OCI-M2 (cell line): ENCODE results near the gene IMMP2L.
"Not testable (repeated sequence)": the region's sequence is repeated elsewhere in the genome, so short reads cannot be mapped to it uniquely, and the experiment has no call there.

Experiments used
- DNase-seq: peaks from one replicate; lab custom pipeline; 2025; ENCODE audit not compliant: unreplicated experiment; lab: John Stamatoyannopoulos, UW

The IMMP2L gene

GRCh38 chr7:111362506-111363054 lies 199.7 kb downstream of the IMMP2L start:
- no peak for DNase-seq

- DNase-seq, result no peak
Measured at GRCh38 chr7:111358915-111359314, 203.4 kb downstream of the IMMP2L start.

GRCh38 chr7:111357691-111358090 lies 204.6 kb downstream of the IMMP2L start:
- no peak for DNase-seq

GRCh38 chr7:111356941-111357340 lies 205.4 kb downstream of the IMMP2L start:
- DNase-seq, result no peak

GRCh38 chr7:111352319-111352718 lies 210.0 kb downstream of the IMMP2L start:
- no peak for DNase-seq

GRCh38 chr7:111346219-111346618 lies 216.1 kb downstream of the IMMP2L start:
- DNase-seq, result no peak

- no peak for DNase-seq
Measured at GRCh38 chr7:111343017-111343416, 219.3 kb downstream of the IMMP2L start.

- no peak for DNase-seq
Measured at GRCh38 chr7:111339006-111339405, 223.3 kb downstream of the IMMP2L start.

GRCh38 chr7:111333010-111333409 lies 229.3 kb downstream of the IMMP2L start:
- no peak for DNase-seq

- no peak for DNase-seq
Measured at GRCh38 chr7:111330235-111330523, 232.1 kb downstream of the IMMP2L start.

- no peak for DNase-seq
Measured at GRCh38 chr7:111329367-111330234, 232.7 kb downstream of the IMMP2L start.

GRCh38 chr7:111328487-111328886 lies 233.8 kb downstream of the IMMP2L start:
- no peak for DNase-seq

GRCh38 chr7:111324776-111325175 lies 237.5 kb downstream of the IMMP2L start:
- no peak for DNase-seq

- no peak for DNase-seq
Measured at GRCh38 chr7:111324228-111324627, 238.1 kb downstream of the IMMP2L start.

GRCh38 chr7:111323670-111324069 lies 238.6 kb downstream of the IMMP2L start:
- not testable (repeated sequence) for DNase-seq

- no peak for DNase-seq
Measured at GRCh38 chr7:111320133-111320532, 242.2 kb downstream of the IMMP2L start.

GRCh38 chr7:111312966-111313365 lies 249.3 kb downstream of the IMMP2L start:
- no peak for DNase-seq

- DNase-seq, result no peak
Measured at GRCh38 chr7:111308691-111309090, 253.6 kb downstream of the IMMP2L start.

GRCh38 chr7:111301891-111302290 lies 260.4 kb downstream of the IMMP2L start:
- DNase-seq, result no peak

GRCh38 chr7:111294494-111294893 lies 267.8 kb downstream of the IMMP2L start:
- no peak for DNase-seq

GRCh38 chr7:111292026-111292470 lies 270.2 kb downstream of the IMMP2L start:
- DNase-seq, result no peak

- DNase-seq, result no peak
Measured at GRCh38 chr7:111290982-111291381, 271.3 kb downstream of the IMMP2L start.

GRCh38 chr7:111290419-111290818 lies 271.9 kb downstream of the IMMP2L start:
- DNase-seq, result no peak
